K562 (cell line): ENCODE results near the gene GALNT9. TPM values are rescaled to one million over a fixed set of nuclear protein-coding genes. Genes with fewer than 3 reads are reported as not detected.
A peak's percentile ranks its signal among the peaks of the same experiment; 100 is the strongest.

Experiments
- ATAC-seq: fragments of 200-7000 bp; cut with Tn5 transposase; 3 replicates; pipeline ENCODE4 v1.9.1; 2020; ENCODE audit warnings: moderate library complexity
- BruUV-seq: library from RNA; stranded (reverse); fragments of 400-500 nt; replicated peaks from 2 replicates; lab custom pipeline; 2021; lab: Mats Ljungman, UMichigan
- CTCF ChIA-PET: fragments of 300-600 bp; formaldehyde crosslinking; extraction: SDS; loops from one replicate; lab custom pipeline; 2021; ENCODE audit warnings: low intra/inter-chr PET ratio; lab: Yijun Ruan, JAX
- POLR2A ChIA-PET: fragments of 300-600, 350-650 bp; sonication (Branson Sonifier 250); formaldehyde crosslinking; extraction: SDS; loops from one replicate; lab custom pipeline; 2021; ENCODE audit warnings: antibody characterized with exemption, inconsistent platforms; lab: Yijun Ruan, JAX
- DNase-seq, 4 experiments: peaks; one replicate each; pipeline versions ENCODE4 v3.0.0 to v3.0.0-alpha.2; 2011 to 2018; ENCODE audit warnings: low spot score in 3 of 4, mixed read lengths in 3 of 4; ENCODE audit errors: extremely low read depth in 1 of 4
- FAIRE-seq: peaks from 2 replicates; lab custom pipeline; 2011; peaks lifted over from hg19 to GRCh38; lab: Jason Lieb, UNC
- H2AFZ ChIP-seq: 2 replicates; pipeline ENCODE4 v1.6.0; 2011; ENCODE audit warnings: low read depth, low read length, control low read depth, inconsistent platforms
- H3K27ac ChIP-seq: fragments of 200-600 bp; 3 replicates; pipeline ENCODE4 v1.8.0; 2011; ENCODE audit warnings: low read depth, mild to moderate bottlenecking, control low read depth, inconsistent platforms, low read length, moderate library complexity, mixed read lengths; ENCODE audit errors: extremely low read depth
- H3K27me3 ChIP-seq, 2 experiments: fragments of 300-600 bp in 1 of 2; 2 replicates in 1 of 2; 3 replicates in 1 of 2; pipeline versions ENCODE4 v1.6.0 to v1.8.0; 2011; ENCODE audit warnings: inconsistent platforms in 2 of 2, low read length in 2 of 2, mild to moderate bottlenecking in 1 of 2, mixed read lengths in 1 of 2, moderate library complexity in 1 of 2; ENCODE audit not compliant: control insufficient read depth in 2 of 2, insufficient read depth in 2 of 2
- H3K36me3 ChIP-seq: fragments of 300-600 bp; 3 replicates; pipeline ENCODE4 v1.8.0; 2011; ENCODE audit warnings: mild to moderate bottlenecking, low read length, inconsistent platforms; ENCODE audit not compliant: control insufficient read depth, insufficient read depth
- H3K4me1 ChIP-seq, 2 experiments: fragments of 200-600 bp in 1 of 2; replicated peaks in 1 of 2; 2 replicates in 1 of 2; 3 replicates in 1 of 2; pipeline versions ENCODE4 v1.5.1 to v1.8.0; 2011; ENCODE audit warnings: inconsistent platforms in 2 of 2, low read length in 2 of 2, mild to moderate bottlenecking in 1 of 2, mixed read lengths in 1 of 2, moderate library complexity in 1 of 2; ENCODE audit not compliant: control insufficient read depth in 2 of 2, insufficient read depth in 2 of 2
- H3K4me2 ChIP-seq: 2 replicates; pipeline ENCODE4 v1.6.1; 2011; ENCODE audit warnings: low read length, control low read depth, inconsistent platforms, mixed read lengths; ENCODE audit not compliant: insufficient read depth
- H3K4me3 ChIP-seq: fragments of 200-600 bp; sonication (generic), shearing (Covaris generic); 2 replicates; pipeline ENCODE4 v1.5.1; 2016; ENCODE audit warnings: control low read depth, inconsistent platforms
- H3K79me2 ChIP-seq: fragments of 200-600 bp; 3 replicates; pipeline ENCODE4 v1.8.0; 2011; ENCODE audit warnings: low read length, inconsistent platforms; ENCODE audit not compliant: control insufficient read depth, insufficient read depth
- H3K9ac ChIP-seq, 2 experiments: 2 replicates each; pipeline versions ENCODE4 v1.6.0 to v1.6.1; 2011; ENCODE audit warnings: low read depth in 2 of 2, low read length in 2 of 2, control low read depth in 1 of 2, inconsistent platforms in 1 of 2, mild to moderate bottlenecking in 1 of 2, mixed read lengths in 1 of 2; ENCODE audit not compliant: insufficient read depth in 1 of 2
- H3K9me1 ChIP-seq: one replicate; pipeline ENCODE4 v1.6.0; 2011; ENCODE audit warnings: inconsistent platforms, mild to moderate bottlenecking, low read length, moderate library complexity; ENCODE audit not compliant: control insufficient read depth, insufficient read depth
- H3K9me3 ChIP-seq: replicated peaks from 2 replicates; pipeline ENCODE4 v1.5.1; 2011; ENCODE audit warnings: low read depth, low read length, inconsistent platforms; ENCODE audit not compliant: control insufficient read depth, insufficient read depth
- H4K20me1 ChIP-seq: replicated peaks from 2 replicates; pipeline ENCODE4 v1.6.1; 2011; ENCODE audit warnings: low read length, inconsistent platforms, mixed read lengths; ENCODE audit not compliant: control insufficient read depth, insufficient read depth
- CCAR2 ChIP-seq: fragments of 200-400 bp; formaldehyde crosslinking; IDR thresholded peaks from 2 replicates; pipeline ENCODE4 v1.6.1; 2017; ENCODE audit warnings: mild to moderate bottlenecking, low read depth, low read length
- CREB1 ChIP-seq, 2 experiments: sonication (generic) in 1 of 2; formaldehyde crosslinking in 1 of 2; IDR thresholded peaks; 2 replicates each; pipeline versions ENCODE4 v1.6.1 to v1.8.0; 2012 to 2022; ENCODE audit warnings: inconsistent platforms in 1 of 2, mild to moderate bottlenecking in 1 of 2, missing genetic modification reagents in 1 of 2, moderate library complexity in 1 of 2
- FOXJ2 ChIP-seq: fragments of 200-800 bp; sonication (Bioruptor generic); IDR thresholded peaks from 2 replicates; pipeline ENCODE4 v1.6.1; 2016; ENCODE audit warnings: missing genetic modification characterization, missing compliant biosample characterization
- NFIC ChIP-seq: fragments of 450-650 bp; IDR thresholded peaks from 2 replicates; pipeline ENCODE4 v1.6.1; 2017; ENCODE audit warnings: mild to moderate bottlenecking, inconsistent platforms
- NFIX ChIP-seq: fragments of 250-450 bp; sonication (Bioruptor Pico); IDR thresholded peaks from 2 replicates; pipeline ENCODE4 v1.4.0; 2020; ENCODE audit warnings: low read depth, mild to moderate bottlenecking, moderate library complexity
- WGBS: fragments of 100-300 bp; shearing (Covaris generic); methylation state at CpG from one replicate; pipeline ENCODE4 v1.1.6; 2016; ENCODE audit warnings: low coverage, mixed read lengths; ENCODE audit not compliant: insufficient coverage; ENCODE audit errors: missing lambda C conversion rate; 5-methylcytosine and 5-hydroxymethylcytosine counted together
- in situ Hi-C: fragments of 300-500 bp; cut with MboI; formaldehyde crosslinking; loops from 4 replicates; pipeline ENCODE4 v1.15.0; 2018; ENCODE audit warnings: inconsistent platforms, mixed read lengths
- intact Hi-C: fragments of 100-400 bp; cut with micrococcal nuclease; formaldehyde crosslinking; loops from 2 replicates; pipeline ENCODE4 v1.14.2; 2022
- polyA plus RNA-seq, 8 experiments: library from polyadenylated mRNA; depleted of rRNA in 4 of 8; stranded (reverse) in 5 of 8; unstranded in 3 of 8; fragments of >200 nt; fragmentation: Nextera tagmentation in 2 of 8; fragmentation: Illumina TruSeq in 1 of 8; extraction: Ambion mirVana in 2 of 8; extraction: Trizol in 1 of 8; gene quantifications; 2 replicates each; pipeline versions ENCODE4 v1.2.1 to v1.2.3, GENCODE V29; 2011 to 2014; ENCODE audit warnings: inconsistent platforms in 1 of 8, missing spikeins in 1 of 8
- total RNA-seq, 7 experiments: library from RNA; depleted of rRNA in 6 of 7; stranded (reverse); fragments of >200 nt in 6 of 7; fragmentation: Illumina TruSeq in 2 of 7; extraction: Trizol in 2 of 7; gene quantifications; 2 replicates each; pipeline versions ENCODE4 v1.2.1 to v1.2.3, GENCODE V29; 2011 to 2021; ENCODE audit warnings: low replicate concordance in 1 of 7
- TF ChIP-seq, protein P1 (sequence below): sonication (generic); formaldehyde crosslinking; IDR thresholded peaks from 2 replicates; pipeline ENCODE4 v1.9.0; 2022; ENCODE audit warnings: mild to moderate bottlenecking, missing genetic modification reagents

The GALNT9 gene
- total and polyA plus RNA-seq, 9 of the 15 experiments (the other 6 are each of a cell fraction or from before 2014, with no cell fraction given), result not detected

- DNase-seq, result no peak
- no TSS peak for BruUV-seq
Observed at GRCh38 chr12:132255642-132256041, 73.7 kb downstream of the GALNT9 start.

GRCh38 chr12:132253698-132254480 is 75.5 kb downstream of the GALNT9 start:
- Histone ChIP-seq H3K9me3 (no peaks in the 10 kb centered on the region), H4K20me1 (no peaks in the 10 kb centered on the region), H3K36me3 (no peaks in the 10 kb centered on the region), H3K27ac (no peak overlapping the region), H3K79me2 (no peaks in the 10 kb centered on the region), H3K4me1 (peaks cover 0 to 10% of the 10 kb centered on the region in 2 experiments; a peak in 1 of 5 replicates), H3K9ac (no peak overlapping the region), H3K9me1 (no peaks in the 10 kb centered on the region), H3K27me3 (peaks cover 49 to 83% of the 10 kb centered on the region in 2 experiments), H2AFZ (no peak overlapping the region), H3K4me2 (no peak overlapping the region), H3K4me3 (no peak overlapping the region)
- no TSS peak for BruUV-seq
- ChIA-PET CTCF (no interaction called here), POLR2A (no interaction called here)
- in situ Hi-C loops, result no loop called here
- under 1% methylated on average over 14 of the region's 18 CpGs for WGBS
- FAIRE-seq, result no peak
- no peak for ATAC-seq
- intact Hi-C loops, result no loop called here
- no peak for DNase-seq
- peak; percentile 96 for TF ChIP-seq NFIC
- no peak for TF ChIP-seq CCAR2
- peak; percentile 82 for TF ChIP-seq NFIX

More at GRCh38 chr12:132255642-132256041, 73.7 kb downstream of the GALNT9 start:
- H4K20me1 ChIP-seq, result no peaks in the 10 kb centered on the region
- H2AFZ ChIP-seq, result no peak overlapping the region
- no peaks in the 10 kb centered on the region for H3K9me1 ChIP-seq
- H3K36me3 ChIP-seq, result no peaks in the 10 kb centered on the region
- in situ Hi-C loops (no loop called here), intact Hi-C loops (no loop called here)
- POLR2A ChIA-PET, result no interaction called here
- H3K4me1 ChIP-seq, result peaks cover 0 to 14% of the 10 kb centered on the region in 2 experiments; a peak in 1 of 5 replicates
- no peak overlapping the region for H3K4me2 ChIP-seq
- CTCF ChIA-PET, result no interaction called here
- no peaks in the 10 kb centered on the region for H3K79me2 ChIP-seq
- no peak for ATAC-seq
- FAIRE-seq, result no peak
- 3% methylated on average over 20 of the region's 20 CpGs for WGBS
- no peak overlapping the region for H3K4me3 ChIP-seq
- TF ChIP-seq FOXJ2 (no peak), CREB1 (IDR thresholded peaks at IDR 0.05) (no peak), CREB1 (CRISPR knock-in tag; IDR thresholded peaks at IDR 0.05) (no peak)
- TF ChIP-seq, protein P1, sequence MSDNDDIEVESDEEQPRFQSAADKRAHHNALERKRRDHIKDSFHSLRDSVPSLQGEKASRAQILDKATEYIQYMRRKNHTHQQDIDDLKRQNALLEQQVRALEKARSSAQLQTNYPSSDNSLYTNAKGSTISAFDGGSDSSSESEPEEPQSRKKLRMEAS (CRISPR knock-in tag), result peak; percentile 53
- peaks cover 41 to 81% of the 10 kb centered on the region in 2 experiments for H3K27me3 ChIP-seq
- no peak overlapping the region for H3K27ac ChIP-seq
- no peaks in the 10 kb centered on the region for H3K9me3 ChIP-seq
- H3K9ac ChIP-seq, result no peak overlapping the region
